HL-60 (cell line): Measurements from ENCODE around the gene TTC33.

Source experiments
- DNase-seq, 2 experiments: peaks; one replicate each; pipeline ENCODE4 v3.0.0-alpha.2; 2010 to 2020; ENCODE audit warnings: low read depth in 1 of 2, low spot score in 1 of 2
- H3K27ac ChIP-seq: fragments of 250-450 bp; sonication (Bioruptor Pico); replicated peaks from 2 replicates; pipeline ENCODE4 v1.5.1; 2020; ENCODE audit warnings: mild to moderate bottlenecking, moderate library complexity
- H3K27me3 ChIP-seq: fragments of 250-450 bp; sonication (Bioruptor Pico); 2 replicates; pipeline ENCODE4 v1.5.1; 2021; ENCODE audit warnings: mild to moderate bottlenecking, moderate library complexity; ENCODE audit not compliant: insufficient read depth, poor library complexity, severe bottlenecking
- H3K4me3 ChIP-seq: replicated peaks from 2 replicates; pipeline ENCODE4 v1.5.1; 2011; ENCODE audit warnings: mild to moderate bottlenecking, control low read depth, low read length; ENCODE audit not compliant: insufficient read depth
- CTCF ChIP-seq: IDR thresholded peaks from one replicate; pipeline ENCODE4 v1.5.1; 2011; ENCODE audit warnings: low read length, control low read depth, inconsistent platforms; ENCODE audit not compliant: insufficient read depth
- GABPA ChIP-seq: IDR thresholded peaks from 2 replicates; pipeline ENCODE4 v1.6.1; 2012; ENCODE audit warnings: low read depth
- POLR2AphosphoS5 ChIP-seq: IDR thresholded peaks from 2 replicates; pipeline ENCODE4 v1.6.1; 2012; ENCODE audit warnings: low read depth
- REST ChIP-seq: IDR thresholded peaks from 2 replicates; pipeline ENCODE4 v1.6.1; 2012; ENCODE audit warnings: low read depth; ENCODE audit not compliant: insufficient replicate concordance
- SPI1 ChIP-seq: IDR thresholded peaks from 2 replicates; pipeline ENCODE4 v1.6.1; 2012; ENCODE audit warnings: low read depth, mild to moderate bottlenecking, borderline replicate concordance

Gene TTC33

DNA sequence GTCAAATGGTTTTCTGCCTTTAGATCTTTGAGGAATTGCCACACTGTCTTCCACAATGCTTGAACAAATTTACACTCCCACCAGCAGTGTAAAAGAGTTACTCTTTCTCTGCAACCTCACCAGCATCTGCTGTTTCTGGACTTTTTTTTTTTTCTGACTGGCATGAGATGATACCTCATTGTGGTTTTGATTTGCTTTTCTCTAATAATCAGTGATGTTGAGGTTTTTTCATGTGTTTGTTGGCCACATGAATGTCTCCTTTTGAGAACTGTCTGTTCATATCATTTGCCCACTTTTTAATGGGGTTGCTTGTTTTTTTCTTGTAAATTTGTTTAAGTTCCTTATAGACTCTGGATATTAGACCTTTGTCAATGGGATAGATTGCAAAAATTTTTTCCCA is 205.3 kb downstream of the TTC33 start:
- no peak for TF ChIP-seq GABPA
- TF ChIP-seq REST = no peak
- no peak for TF ChIP-seq SPI1
- no peak for TF ChIP-seq POLR2AphosphoS5
- TF ChIP-seq CTCF = no peak
- no peak overlapping the region for H3K4me3 ChIP-seq
- H3K27ac ChIP-seq = no peak overlapping the region
- no peaks in the 10 kb centered on the region for H3K27me3 ChIP-seq
- no peak for DNase-seq

- Histone ChIP-seq H3K27me3 (no peaks in the 10 kb centered on the region), H3K27ac (no peak overlapping the region), H3K4me3 (no peak overlapping the region)
- DNase-seq = no peak
- no peak for TF ChIP-seq POLR2AphosphoS5
- TF ChIP-seq REST = no peak
- TF ChIP-seq CTCF = no peak
- no peak for TF ChIP-seq GABPA
- no peak for TF ChIP-seq SPI1
These were observed 206.1 kb downstream of the TTC33 start for GRCh38 chr5:40549616-40550015.

GRCh38 chr5:40547994-40548575 is 207.7 kb downstream of the TTC33 start:
- H3K4me3 ChIP-seq = no peak overlapping the region
- no peak for DNase-seq
- H3K27me3 ChIP-seq = no peaks in the 10 kb centered on the region
- H3K27ac ChIP-seq = no peak overlapping the region
- no peak for TF ChIP-seq REST
- TF ChIP-seq POLR2AphosphoS5 = no peak
- no peak for TF ChIP-seq SPI1
- no peak for TF ChIP-seq GABPA
- no peak for TF ChIP-seq CTCF
